GM12874 (cell line): Measurements from ENCODE around the gene WDPCP.

ENCODE experiments used
- TF ChIP-seq, protein P1 (sequence below): IDR thresholded peaks from 2 replicates; pipeline ENCODE4 v1.5.1; 2011; ENCODE audit warnings: low read depth, mild to moderate bottlenecking, control low read depth, low read length, moderate library complexity; ENCODE audit not compliant: insufficient read depth

Gene WDPCP

GRCh38 chr2:63093502-63093901 lies 494.8 kb downstream of the WDPCP start:
- TF ChIP-seq, protein P1, sequence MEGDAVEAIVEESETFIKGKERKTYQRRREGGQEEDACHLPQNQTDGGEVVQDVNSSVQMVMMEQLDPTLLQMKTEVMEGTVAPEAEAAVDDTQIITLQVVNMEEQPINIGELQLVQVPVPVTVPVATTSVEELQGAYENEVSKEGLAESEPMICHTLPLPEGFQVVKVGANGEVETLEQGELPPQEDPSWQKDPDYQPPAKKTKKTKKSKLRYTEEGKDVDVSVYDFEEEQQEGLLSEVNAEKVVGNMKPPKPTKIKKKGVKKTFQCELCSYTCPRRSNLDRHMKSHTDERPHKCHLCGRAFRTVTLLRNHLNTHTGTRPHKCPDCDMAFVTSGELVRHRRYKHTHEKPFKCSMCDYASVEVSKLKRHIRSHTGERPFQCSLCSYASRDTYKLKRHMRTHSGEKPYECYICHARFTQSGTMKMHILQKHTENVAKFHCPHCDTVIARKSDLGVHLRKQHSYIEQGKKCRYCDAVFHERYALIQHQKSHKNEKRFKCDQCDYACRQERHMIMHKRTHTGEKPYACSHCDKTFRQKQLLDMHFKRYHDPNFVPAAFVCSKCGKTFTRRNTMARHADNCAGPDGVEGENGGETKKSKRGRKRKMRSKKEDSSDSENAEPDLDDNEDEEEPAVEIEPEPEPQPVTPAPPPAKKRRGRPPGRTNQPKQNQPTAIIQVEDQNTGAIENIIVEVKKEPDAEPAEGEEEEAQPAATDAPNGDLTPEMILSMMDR: no peak

DNA sequence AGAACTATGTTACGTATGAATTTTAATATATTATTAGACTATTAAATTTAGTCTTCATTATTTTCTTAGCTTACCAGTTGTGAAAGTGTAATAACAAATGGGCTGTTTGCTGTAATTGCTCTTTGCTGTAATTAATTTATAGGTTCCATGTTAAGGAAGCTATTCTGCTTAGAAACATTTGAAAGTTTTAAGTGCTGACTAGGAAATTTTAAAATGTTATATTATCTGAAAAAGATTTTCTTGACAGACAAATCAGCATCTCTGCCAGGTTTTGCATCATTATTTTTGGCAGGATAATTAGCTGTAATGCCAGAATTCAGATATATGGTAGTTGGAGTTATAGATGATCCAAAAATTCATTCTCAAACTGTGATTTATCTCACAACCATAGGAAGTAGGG lies 495.4 kb downstream of the WDPCP start:
- TF ChIP-seq, protein P1: no peak

GRCh38 chr2:63092401-63092800 lies 495.9 kb downstream of the WDPCP start:
- TF ChIP-seq, protein P1: no peak

DNA sequence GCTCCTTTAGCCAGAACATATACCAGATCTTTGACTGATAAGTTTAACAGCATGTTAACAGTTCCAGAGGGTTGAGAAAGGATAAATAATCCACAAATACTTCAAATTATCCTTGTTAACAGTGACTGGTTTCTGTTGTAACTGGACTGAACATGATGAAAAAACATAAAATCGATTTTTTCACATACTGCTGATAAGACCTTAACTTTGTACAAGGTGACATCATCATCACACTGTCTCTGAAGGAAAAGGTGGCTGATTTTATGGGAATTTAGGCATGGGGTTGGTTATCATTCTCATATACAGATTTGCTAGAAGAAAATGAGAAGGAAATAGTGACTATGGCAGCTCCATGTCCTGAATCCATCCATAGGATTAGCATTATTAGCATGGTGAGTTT lies 501.6 kb downstream of the WDPCP start:
- TF ChIP-seq, protein P1: no peak

DNA sequence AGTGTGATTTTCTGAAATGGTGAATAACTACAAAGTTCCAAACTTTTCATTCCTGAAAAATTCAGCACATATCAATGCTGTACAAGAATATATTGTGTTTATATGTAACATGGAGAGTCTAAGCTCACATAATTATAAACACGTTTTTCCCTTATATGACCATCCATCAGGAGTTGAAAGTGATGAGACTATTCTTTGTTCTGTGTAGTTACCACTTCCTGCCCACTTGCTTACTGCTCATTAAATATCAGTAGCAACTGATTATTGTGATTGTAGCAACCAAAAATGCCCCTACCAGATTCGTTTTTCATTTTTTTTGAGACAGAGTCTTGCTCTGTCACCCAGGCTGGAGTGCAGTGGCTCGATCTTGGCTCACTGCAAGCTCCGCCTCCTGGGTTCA lies 506.9 kb downstream of the WDPCP start:
- TF ChIP-seq, protein P1: no peak

DNA sequence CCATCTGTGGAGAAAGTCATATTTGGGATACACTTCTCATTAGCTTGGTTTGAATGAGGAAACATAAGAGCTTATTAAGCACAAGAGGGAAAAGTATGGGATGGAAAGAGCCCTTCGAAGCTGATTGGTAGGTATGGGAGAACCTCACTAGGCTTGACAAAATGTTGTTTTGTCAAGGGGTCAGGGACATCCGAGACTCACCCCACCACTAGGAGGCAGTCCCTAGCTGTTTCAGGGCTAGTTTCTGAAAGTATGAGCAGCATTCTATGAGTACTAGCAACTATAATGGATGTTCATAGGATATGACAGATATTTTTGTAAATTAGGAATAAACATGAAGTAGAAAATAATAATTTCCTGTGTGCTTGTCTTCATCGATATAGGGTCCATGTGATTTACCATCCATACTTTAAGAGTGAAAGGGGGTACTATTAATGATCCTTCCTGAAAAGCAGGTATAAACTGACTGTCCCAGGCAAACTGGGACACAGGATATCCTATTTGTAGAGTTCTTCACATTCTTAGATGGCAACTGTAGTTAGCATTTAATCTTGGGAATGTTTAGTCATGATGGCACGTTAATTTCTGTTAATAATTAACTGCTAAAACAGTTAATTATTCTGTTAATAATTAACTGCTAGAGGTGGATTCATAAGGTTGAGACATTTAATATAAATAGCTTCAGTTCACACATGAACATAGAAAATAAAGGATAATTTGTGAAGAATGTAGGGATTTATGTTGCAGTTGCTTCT lies 509.2 kb downstream of the WDPCP start:
- TF ChIP-seq, protein P1: peak; percentile 51

DNA sequence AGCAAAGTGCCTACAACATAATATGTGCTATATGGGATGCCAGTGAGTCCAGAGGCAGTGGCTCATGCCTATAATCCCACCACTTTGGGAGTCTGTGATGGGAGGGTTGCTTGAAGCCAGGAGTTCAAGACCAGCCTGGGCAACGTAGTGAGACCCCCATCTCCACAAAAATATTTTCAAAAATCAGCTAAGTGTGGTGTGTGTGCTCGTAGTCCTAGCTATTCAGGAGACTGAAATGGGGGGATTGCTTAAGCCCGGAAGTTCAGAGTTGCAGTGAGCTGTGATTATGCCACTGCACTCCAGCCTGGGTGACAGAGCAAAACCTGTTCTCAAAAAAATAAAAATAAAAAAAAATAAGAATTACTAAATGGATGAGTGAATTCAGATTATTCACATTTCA lies 514.3 kb downstream of the WDPCP start:
- TF ChIP-seq, protein P1: no peak

- TF ChIP-seq, protein P1: no peak
Measured at GRCh38 chr2:63071664-63072063, 516.6 kb downstream of the WDPCP start.
